Thymus (tissue), 14 donors: ENCODE data around the gene EVC. TPM values are rescaled to one million over a fixed set of nuclear protein-coding genes. Genes with fewer than 3 reads are reported as not detected.

Experiments used
- DNase-seq, 9 donors: peaks; one replicate each; pipeline ENCODE4 v3.0.0-alpha.2; 2013; ENCODE audit warnings: low spot score in 9 of 9, low read depth in 6 of 9, missing footprints in 1 of 9
- H3K27ac ChIP-seq, 2 donors: one replicate each; pipeline ENCODE4 v1.5.1; 2013; ENCODE audit warnings: control low read depth in 1 of 2, low read depth in 1 of 2, low read length in 1 of 2, mild to moderate bottlenecking in 1 of 2, moderate library complexity in 1 of 2
- H3K27me3 ChIP-seq, 2 donors: one replicate each; pipeline ENCODE4 v1.5.1; 2013; ENCODE audit warnings: low read length in 1 of 2; ENCODE audit not compliant: control insufficient read depth in 2 of 2, insufficient read depth in 1 of 2
- H3K36me3 ChIP-seq, 2 donors: one replicate each; pipeline ENCODE4 v1.5.1; 2013; ENCODE audit warnings: low read length in 1 of 2, mild to moderate bottlenecking in 1 of 2, moderate library complexity in 1 of 2; ENCODE audit not compliant: control insufficient read depth in 2 of 2, insufficient read depth in 2 of 2
- H3K4me1 ChIP-seq, 2 donors: one replicate each; pipeline ENCODE4 v1.5.1; 2013; ENCODE audit warnings: low read length in 2 of 2; ENCODE audit not compliant: control insufficient read depth in 2 of 2, insufficient read depth in 2 of 2
- H3K4me3 ChIP-seq, 2 donors: one replicate each; pipeline ENCODE4 v1.5.1; 2013; ENCODE audit warnings: low read length in 2 of 2, control low read depth in 1 of 2, mild to moderate bottlenecking in 1 of 2
- H3K9me3 ChIP-seq, 2 donors: one replicate each; pipeline ENCODE4 v1.5.1; 2013; ENCODE audit warnings: low read length in 1 of 2, mild to moderate bottlenecking in 1 of 2; ENCODE audit not compliant: control insufficient read depth in 2 of 2, insufficient read depth in 1 of 2
- WGBS: extraction: QIAGEN DNeasy Blood & Tissue Kit; methylation state at CpG from one replicate; pipeline ENCODE4 v1.1.7; 2013; 5-methylcytosine and 5-hydroxymethylcytosine counted together
- long read RNA-seq, 10 donors: transcript quantifications; one replicate each; lab custom pipeline, GENCODE V29; 2026
- polyA plus RNA-seq: library from polyadenylated mRNA; stranded (reverse); fragments of 200-250 nt; gene quantifications from one replicate; pipeline ENCODE4 v1.2.3, GENCODE V29; 2013
- total RNA-seq: library from RNA; stranded (reverse); fragments of 120-200 nt; gene quantifications from one replicate; pipeline ENCODE4 v1.2.4, GENCODE V29; 2013
- donor health status: healthy.

The EVC gene
- total RNA-seq = 3.1 TPM
- 1.6 TPM for polyA plus RNA-seq
- long read RNA-seq, donor 1 = 0 reads
- long read RNA-seq, donor 2 = 0 reads
- long read RNA-seq, donor 3 = 0 reads
- long read RNA-seq, donor 4 = 0 reads
- long read RNA-seq, donor 5 = 0 reads
- long read RNA-seq, donor 6 = 0 reads
- long read RNA-seq, donor 7 = 0 reads
- long read RNA-seq, donor 8 = 0 reads
- long read RNA-seq, donor 9 = 0 reads
- long read RNA-seq, donor 10 = 0 reads

DNA sequence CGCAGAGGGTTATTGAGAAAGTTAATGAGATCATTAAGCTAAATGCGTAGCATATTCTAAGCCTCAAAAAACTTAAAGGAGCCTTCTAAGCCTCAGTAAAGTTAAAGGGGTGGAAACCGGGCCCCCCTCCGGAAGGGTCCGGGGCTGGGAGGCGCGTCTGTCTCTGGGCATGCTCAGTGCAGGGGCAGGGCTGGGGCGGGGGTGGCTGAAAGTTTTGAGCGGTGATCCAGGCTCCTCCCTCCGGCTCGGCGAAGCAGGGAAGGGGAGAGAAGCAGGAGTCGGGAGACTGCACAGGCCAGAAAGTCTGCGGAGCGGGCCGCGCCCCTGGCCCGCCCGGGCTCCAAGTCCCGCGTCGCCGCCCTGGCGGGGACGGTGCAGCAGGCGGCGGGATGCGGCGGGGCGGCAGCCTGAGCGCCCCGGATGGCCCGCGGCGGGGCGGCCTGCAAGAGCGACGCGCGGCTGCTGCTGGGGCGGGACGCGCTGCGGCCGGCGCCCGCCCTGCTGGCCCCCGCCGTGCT is at the start of gene EVC:
TSS of gene EVC (plus strand) at position 241 of the 518 bp plus-strand sequence. CDS start at position 421, 180 bp downstream.
- Histone ChIP-seq H3K27ac (no peak within 1 kb of the TSS), H3K27me3 (peaks cover 55 to 65% of the 10 kb centered on the region in 2 donors), H3K4me3 (peak within 1 kb of the TSS; percentile 1 to 14), H3K4me1 (no peaks in the 10 kb centered on the region), H3K9me3 (no peaks in the 10 kb centered on the region), H3K36me3 (no peaks in the 10 kb centered on the region)
- DNase-seq = no peak
- WGBS = 2% methylated on average over 47 of the region's 49 CpGs

DNA sequence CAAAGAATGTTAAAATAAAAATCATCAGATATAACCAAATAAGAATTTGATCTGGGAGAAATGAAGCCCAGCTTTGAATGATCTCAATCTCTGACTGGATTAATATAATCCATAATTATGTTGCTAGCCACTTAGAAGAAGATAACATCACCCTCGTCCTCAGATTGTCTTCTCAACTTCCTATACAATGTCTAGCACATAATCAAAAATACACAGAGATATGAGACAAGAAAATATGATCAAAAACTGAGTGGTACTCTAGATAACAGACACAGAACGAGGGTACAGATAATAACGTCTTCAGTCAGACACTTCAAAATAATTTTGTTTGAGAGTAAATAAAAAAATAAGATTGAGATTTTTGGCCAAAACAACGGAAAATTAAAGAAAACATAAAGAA is 49.8 kb upstream of the EVC start:
- 89% methylated on average over 4 of the region's 4 CpGs for WGBS
- Histone ChIP-seq H3K27me3 (no peaks in the 10 kb centered on the region), H3K4me3 (no peak overlapping the region), H3K4me1 (no peaks in the 10 kb centered on the region), H3K27ac (no peak overlapping the region), H3K9me3 (no peaks in the 10 kb centered on the region), H3K36me3 (no peaks in the 10 kb centered on the region)
- DNase-seq = no peak

- Histone ChIP-seq H3K27me3 (no peaks in the 10 kb centered on the region), H3K4me3 (no peak overlapping the region), H3K36me3 (no peaks in the 10 kb centered on the region), H3K27ac (no peak overlapping the region), H3K4me1 (no peaks in the 10 kb centered on the region), H3K9me3 (no peaks in the 10 kb centered on the region)
- DNase-seq = no peak
- 70% methylated on average over 1 of the region's 1 CpG for whole genome bisulfite sequencing
Observed at GRCh38 chr4:5662555-5662954, 48.4 kb upstream of the EVC start.

- no peak overlapping the region for H3K4me3 ChIP-seq
- no peaks in the 10 kb centered on the region for H3K9me3 ChIP-seq
- no peak for DNase-seq
- no peaks in the 10 kb centered on the region for H3K27me3 ChIP-seq
- no peaks in the 10 kb centered on the region for H3K4me1 ChIP-seq
- 98% methylated on average over 12 of the region's 12 CpGs for WGBS
- no peak overlapping the region for H3K27ac ChIP-seq
- H3K36me3 ChIP-seq = no peaks in the 10 kb centered on the region
Observed at GRCh38 chr4:5664778-5665177, 46.2 kb upstream of the EVC start.

DNA sequence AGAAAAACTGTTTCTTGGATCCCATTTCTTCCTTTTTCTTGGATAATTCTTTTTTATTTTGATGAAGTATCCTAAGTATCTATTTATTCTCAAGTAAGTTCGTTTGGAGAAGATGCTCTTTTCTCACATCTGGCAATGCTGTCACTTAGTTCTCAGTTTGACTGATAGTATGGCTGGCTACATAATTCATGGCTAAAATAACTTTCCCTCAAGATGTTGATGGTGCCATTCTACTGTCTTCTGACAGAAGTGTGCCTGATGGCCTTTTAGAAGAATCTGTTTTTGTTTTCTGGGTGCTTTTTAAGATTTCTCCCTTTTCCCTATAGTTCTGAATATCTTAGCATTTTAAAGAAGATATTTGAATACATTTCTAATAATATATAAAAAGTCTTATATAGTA is 44.3 kb upstream of the EVC start:
- Histone ChIP-seq H3K36me3 (no peaks in the 10 kb centered on the region), H3K9me3 (no peaks in the 10 kb centered on the region), H3K27me3 (no peaks in the 10 kb centered on the region), H3K27ac (no peak overlapping the region), H3K4me1 (no peaks in the 10 kb centered on the region), H3K4me3 (no peak overlapping the region)
- no peak for DNase-seq
- 93% methylated on average over 1 of the region's 1 CpG for WGBS

DNA sequence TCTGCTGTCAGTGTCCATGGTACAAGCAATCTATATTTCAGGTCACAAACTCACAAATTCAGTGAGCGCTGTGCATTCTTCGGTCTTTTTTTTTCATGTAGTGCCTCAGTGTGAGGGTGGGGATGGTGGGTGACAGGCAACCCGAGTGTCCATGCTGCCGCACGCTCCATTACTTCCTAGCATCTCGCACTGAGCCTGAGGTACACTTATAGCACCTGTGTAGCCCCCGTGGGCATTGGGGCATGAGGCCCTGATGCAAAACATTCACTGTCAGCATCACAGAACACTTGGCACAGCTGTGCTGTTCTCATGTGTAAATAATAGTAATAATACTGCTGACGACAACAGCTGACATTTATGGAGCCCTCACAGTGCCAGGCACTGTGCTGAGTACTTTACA is 34.2 kb upstream of the EVC start:
- H3K4me1 ChIP-seq = no peaks in the 10 kb centered on the region
- no peak overlapping the region for H3K4me3 ChIP-seq
- H3K36me3 ChIP-seq = no peaks in the 10 kb centered on the region
- no peaks in the 10 kb centered on the region for H3K9me3 ChIP-seq
- 95% methylated on average over 8 of the region's 8 CpGs for WGBS
- no peak for DNase-seq
- no peaks in the 10 kb centered on the region for H3K27me3 ChIP-seq
- H3K27ac ChIP-seq = no peak overlapping the region

GRCh38 chr4:5678977-5679376 is 32.0 kb upstream of the EVC start:
- no peak overlapping the region for H3K4me3 ChIP-seq
- no peak for DNase-seq
- H3K36me3 ChIP-seq = no peaks in the 10 kb centered on the region
- 96% methylated on average over 10 of the region's 10 CpGs for WGBS
- no peak overlapping the region for H3K27ac ChIP-seq
- H3K9me3 ChIP-seq = no peaks in the 10 kb centered on the region
- H3K4me1 ChIP-seq = no peaks in the 10 kb centered on the region
- no peaks in the 10 kb centered on the region for H3K27me3 ChIP-seq

DNA sequence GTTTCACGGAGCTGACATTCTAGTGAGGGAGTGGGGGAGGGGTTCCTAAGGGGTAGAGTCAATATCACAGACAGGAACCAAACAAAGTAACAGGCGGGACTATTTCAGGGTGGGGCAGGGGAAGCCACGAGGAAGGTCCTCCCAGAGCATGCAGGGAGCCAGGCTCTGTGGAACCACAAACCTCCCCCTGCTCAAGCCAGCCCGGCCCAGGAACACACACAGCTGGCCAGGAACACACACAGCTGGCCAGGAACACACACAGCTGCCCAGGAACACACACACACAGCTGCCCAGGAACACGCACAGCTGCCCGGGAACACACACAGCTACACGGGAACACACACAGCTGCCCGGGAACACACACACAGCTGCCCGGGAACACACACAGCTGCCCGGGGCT is 27.4 kb upstream of the EVC start:
- 77% methylated on average over 10 of the region's 10 CpGs for WGBS
- no peak for DNase-seq
- Histone ChIP-seq H3K4me3 (no peak overlapping the region), H3K36me3 (no peaks in the 10 kb centered on the region), H3K27ac (no peak overlapping the region), H3K9me3 (no peaks in the 10 kb centered on the region), H3K27me3 (no peaks in the 10 kb centered on the region), H3K4me1 (no peaks in the 10 kb centered on the region)

DNA sequence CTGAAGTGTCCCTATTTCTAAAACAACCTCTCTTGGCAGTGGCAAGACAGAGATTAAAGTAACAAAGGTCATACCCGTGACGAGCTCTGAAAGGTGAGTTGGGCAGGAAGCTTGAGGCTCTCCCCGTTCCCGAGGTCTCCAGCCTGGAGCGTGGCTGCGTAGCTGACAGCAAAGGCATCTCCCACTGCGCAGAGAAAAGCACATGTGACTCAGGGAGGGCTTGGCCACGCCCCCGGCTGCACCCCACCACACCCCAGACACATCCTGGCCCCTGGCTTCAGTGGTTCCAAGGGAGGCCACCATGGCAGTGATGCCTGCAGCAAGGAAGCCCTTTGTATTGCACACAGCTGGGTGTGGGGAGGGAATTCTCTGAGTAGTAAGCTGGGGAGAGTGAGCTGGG is 25.7 kb upstream of the EVC start:
- DNase-seq = no peak
- Histone ChIP-seq H3K27ac (no peak overlapping the region), H3K9me3 (no peaks in the 10 kb centered on the region), H3K27me3 (no peaks in the 10 kb centered on the region), H3K4me3 (no peak overlapping the region), H3K36me3 (no peaks in the 10 kb centered on the region), H3K4me1 (no peaks in the 10 kb centered on the region)
- WGBS = 97% methylated on average over 9 of the region's 9 CpGs
